Tibial artery (tissue), 4 donors: ENCODE measurements around the gene TXNRD2.
"Not testable (repeated sequence)": the region's sequence is repeated elsewhere in the genome, so short reads cannot be mapped to it uniquely, and the experiment has no call there.

Experiments
- DNase-seq, 2 donors: peaks; one replicate each; pipeline ENCODE4 v3.0.0-alpha.2; 2019
- H3K27ac ChIP-seq, 2 donors: fragments of 200-600 bp; sonication (generic) in 1 of 2; 1 replicate in 1 of 2; 2 replicates in 1 of 2; pipeline ENCODE4 v1.5.1; 2018 to 2019; ENCODE audit warnings: mild to moderate bottlenecking in 1 of 2
- H3K27me3 ChIP-seq, 2 donors: fragments of 200-600 bp; sonication (generic) in 1 of 2; one replicate each; pipeline versions ENCODE4 v1.5.1 to v1.6.0; 2016 to 2019
- H3K36me3 ChIP-seq, 3 donors: fragments of 200-600 bp; sonication (generic) in 2 of 3; one replicate each; pipeline ENCODE4 v1.5.1; 2016 to 2019; ENCODE audit warnings: mild to moderate bottlenecking in 2 of 3
- H3K4me1 ChIP-seq, 4 donors: fragments of 200-600 bp; sonication (generic) in 2 of 4; 1 replicate in 3 of 4; 2 replicates in 1 of 4; pipeline ENCODE4 v1.5.1; 2016 to 2019
- H3K4me3 ChIP-seq, 2 donors: fragments of 200-600 bp; sonication (generic) in 1 of 2; 1 replicate in 1 of 2; 2 replicates in 1 of 2; pipeline ENCODE4 v1.5.1; 2018 to 2019; ENCODE audit warnings: mild to moderate bottlenecking in 2 of 2
- H3K9me3 ChIP-seq, 3 donors: fragments of 200-600 bp; sonication (generic) in 1 of 3; one replicate each; pipeline ENCODE4 v1.5.1; 2016 to 2019
- CTCF ChIP-seq, 2 experiments: fragments of 200-600 bp in 1 of 2; fragments of 450-650 bp in 1 of 2; IDR thresholded peaks; one replicate each; pipeline ENCODE4 v1.5.1; 2017 to 2019; ENCODE audit warnings: antibody characterized with exemption in 2 of 2, mild to moderate bottlenecking in 1 of 2, moderate library complexity in 1 of 2
- intact Hi-C: fragments of 100-400 bp; cut with DNase I; formaldehyde crosslinking; loops from one replicate; pipeline ENCODE4 v1.15.0; 2023; ENCODE audit warnings: low total_unique reads

The TXNRD2 gene

GRCh38 chr22:19929586-19930550 lies 11.8 kb downstream of the TXNRD2 start:
- Histone ChIP-seq H3K9me3 (no peaks in the 10 kb centered on the region), H3K36me3 (peaks cover 0 to 12% (median 0%) of the 10 kb centered on the region in 3 donors), H3K4me1 (peaks cover 0 to 7% (median 0%) of the 10 kb centered on the region in 4 donors), H3K4me3 (no peak overlapping the region), H3K27me3 (no peaks in the 10 kb centered on the region), H3K27ac (no peak overlapping the region)
- DNase-seq: no peak
- TF ChIP-seq CTCF (IDR thresholded peaks at IDR 0.05): no peak
- intact Hi-C loops: no loop called here

- Histone ChIP-seq H3K4me1 (peaks cover 0 to 1% (median 0%) of the 10 kb centered on the region in 4 donors), H3K27ac (no peak overlapping the region), H3K9me3 (no peaks in the 10 kb centered on the region), H3K36me3 (peaks cover 0 to 12% (median 0%) of the 10 kb centered on the region in 3 donors), H3K4me3 (no peak overlapping the region), H3K27me3 (no peaks in the 10 kb centered on the region)
- intact Hi-C loops: no loop called here
- DNase-seq: no peak
- TF ChIP-seq CTCF (IDR thresholded peaks at IDR 0.05): no peak
Observed at GRCh38 chr22:19928207-19928606, 13.4 kb downstream of the TXNRD2 start.

GRCh38 chr22:19927696-19928095 lies 13.9 kb downstream of the TXNRD2 start:
- TF ChIP-seq CTCF (IDR thresholded peaks at IDR 0.05): no peak
- Histone ChIP-seq H3K36me3 (peaks cover 0 to 12% (median 0%) of the 10 kb centered on the region in 3 donors), H3K4me1 (no peaks in the 10 kb centered on the region), H3K27ac (no peak overlapping the region), H3K4me3 (no peak overlapping the region), H3K9me3 (no peaks in the 10 kb centered on the region), H3K27me3 (no peaks in the 10 kb centered on the region)
- no peak for DNase-seq
- intact Hi-C loops: no loop called here

- H3K36me3 ChIP-seq: peaks cover 0 to 12% (median 0%) of the 10 kb centered on the region in 3 donors
- H3K9me3 ChIP-seq, H3K27ac ChIP-seq, DNase-seq, intact Hi-C loops, H3K4me1 ChIP-seq, H3K4me3 ChIP-seq, H3K27me3 ChIP-seq: not testable (repeated sequence)
Observed at GRCh38 chr22:19926028-19926427, 15.6 kb downstream of the TXNRD2 start.

GRCh38 chr22:19923914-19924513 lies 17.6 kb downstream of the TXNRD2 start:
- Histone ChIP-seq H3K27ac (no peak overlapping the region), H3K4me3 (no peak overlapping the region), H3K4me1 (no peaks in the 10 kb centered on the region), H3K36me3 (peaks cover 0 to 8% (median 0%) of the 10 kb centered on the region in 3 donors), H3K9me3 (no peaks in the 10 kb centered on the region), H3K27me3 (no peaks in the 10 kb centered on the region)
- DNase-seq: no peak
- intact Hi-C loops: no loop called here
- TF ChIP-seq CTCF (IDR thresholded peaks at IDR 0.05): no peak

GRCh38 chr22:19921544-19922081 lies 20.0 kb downstream of the TXNRD2 start:
- no peak overlapping the region for H3K4me3 ChIP-seq
- H3K27ac ChIP-seq: no peak overlapping the region
- TF ChIP-seq CTCF (IDR thresholded peaks at IDR 0.05): no peak
- intact Hi-C loops: no loop called here
- no peaks in the 10 kb centered on the region for H3K4me1 ChIP-seq
- H3K27me3 ChIP-seq: no peaks in the 10 kb centered on the region
- DNase-seq: no peak
- no peaks in the 10 kb centered on the region for H3K9me3 ChIP-seq
- peaks cover 17 to 32% (median 23%) of the 10 kb centered on the region in 3 donors for H3K36me3 ChIP-seq
